ENCODE data around the gene CKAP2. TPM values are rescaled to one million over a fixed set of nuclear protein-coding genes. Genes with fewer than 3 reads are reported as not detected.

Gene CKAP2
- total RNA-seq, 1 experiment from 2014 or later: 56.0 TPM

DNA sequence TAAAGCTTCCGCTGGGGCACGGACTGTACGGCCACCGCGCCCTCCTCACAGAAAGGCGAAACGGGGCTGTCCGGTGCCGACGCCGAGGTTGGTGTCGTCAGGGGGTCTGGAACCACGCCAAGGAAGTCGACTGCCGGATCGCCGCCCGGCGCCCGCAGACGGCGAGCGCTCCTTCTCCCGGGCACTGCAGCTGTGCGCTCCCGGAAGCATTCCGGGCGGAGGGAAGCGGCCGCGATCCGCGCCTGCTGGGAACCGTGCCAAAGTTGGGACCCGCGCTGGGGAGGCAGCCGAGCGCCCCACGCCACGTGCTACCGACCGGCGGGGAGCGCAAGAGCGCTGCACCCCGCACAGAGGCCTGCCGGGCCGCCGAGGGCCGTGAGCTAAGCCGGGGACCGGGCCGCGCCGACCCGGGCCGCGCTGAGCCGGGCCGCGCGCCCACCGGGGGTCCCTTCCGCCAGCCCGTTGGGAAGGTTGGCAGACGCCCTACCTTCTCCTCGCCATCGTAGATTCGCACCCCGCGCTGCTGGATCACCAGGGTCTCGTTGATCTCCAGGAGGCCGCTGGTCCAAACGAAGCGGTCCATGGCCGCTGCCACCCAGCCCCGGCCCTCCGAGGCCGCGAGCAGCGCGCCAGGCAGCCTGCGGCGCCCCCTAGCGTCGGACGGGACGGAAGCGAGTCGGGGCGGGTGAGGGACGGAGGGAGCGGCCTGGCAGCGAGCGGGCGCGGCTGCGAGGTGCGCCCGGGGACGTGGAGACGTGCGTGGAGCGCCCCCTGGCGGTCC is 5.1 kb upstream of the CKAP2 start, which contains the start of gene VPS36 (continued):
- TF ChIP-seq, protein P1, sequence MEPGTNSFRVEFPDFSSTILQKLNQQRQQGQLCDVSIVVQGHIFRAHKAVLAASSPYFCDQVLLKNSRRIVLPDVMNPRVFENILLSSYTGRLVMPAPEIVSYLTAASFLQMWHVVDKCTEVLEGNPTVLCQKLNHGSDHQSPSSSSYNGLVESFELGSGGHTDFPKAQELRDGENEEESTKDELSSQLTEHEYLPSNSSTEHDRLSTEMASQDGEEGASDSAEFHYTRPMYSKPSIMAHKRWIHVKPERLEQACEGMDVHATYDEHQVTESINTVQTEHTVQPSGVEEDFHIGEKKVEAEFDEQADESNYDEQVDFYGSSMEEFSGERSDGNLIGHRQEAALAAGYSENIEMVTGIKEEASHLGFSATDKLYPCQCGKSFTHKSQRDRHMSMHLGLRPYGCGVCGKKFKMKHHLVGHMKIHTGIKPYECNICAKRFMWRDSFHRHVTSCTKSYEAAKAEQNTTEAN (CRISPR knock-in tag; IDR thresholded peaks at IDR 0.05): no peak
- TF ChIP-seq MLX (CRISPR knock-in tag; IDR thresholded peaks at IDR 0.05) (no peak), TEAD4 (CRISPR knock-in tag; IDR thresholded peaks at IDR 0.05) (no peak), NR1H2 (CRISPR knock-in tag; IDR thresholded peaks at IDR 0.05) (no peak), NR2C2 (CRISPR knock-in tag; IDR thresholded peaks at IDR 0.05) (peak; percentile 44; the same call in 1 of the 2 replicates), GRHL2 (CRISPR knock-in tag; IDR thresholded peaks at IDR 0.05; ENCODE audit: insufficient replicate concordance, severe bottlenecking) (no peak), MAX (CRISPR knock-in tag; IDR thresholded peaks at IDR 0.05) (peak; percentile 71), MYBL2 (CRISPR knock-in tag; IDR thresholded peaks at IDR 0.05) (0 out of 2 replicates have a peak, but pooled peaks have one; percentile 49), ELF4 (CRISPR knock-in tag; IDR thresholded peaks at IDR 0.05; ENCODE audit: low read depth) (no peak), FOXJ3 (CRISPR knock-in tag; IDR thresholded peaks at IDR 0.05; ENCODE audit: borderline replicate concordance) (no peak), ZBTB21 (CRISPR knock-in tag; IDR thresholded peaks at IDR 0.05; ENCODE audit: borderline replicate concordance) (no peak), ZNF232 (CRISPR knock-in tag; IDR thresholded peaks at IDR 0.05) (peak; percentile 91; the same call in 1 of the 2 replicates), NFE2L1 (CRISPR knock-in tag; IDR thresholded peaks at IDR 0.05) (no peak), IRF1 (CRISPR knock-in tag; IDR thresholded peaks at IDR 0.05) (0 out of 2 replicates have a peak, but pooled peaks have one; percentile 17), RORB (CRISPR knock-in tag; IDR thresholded peaks at IDR 0.05) (no peak), E2F1 (CRISPR knock-in tag; IDR thresholded peaks at IDR 0.05) (no peak)
- TF ChIP-seq, protein P2, sequence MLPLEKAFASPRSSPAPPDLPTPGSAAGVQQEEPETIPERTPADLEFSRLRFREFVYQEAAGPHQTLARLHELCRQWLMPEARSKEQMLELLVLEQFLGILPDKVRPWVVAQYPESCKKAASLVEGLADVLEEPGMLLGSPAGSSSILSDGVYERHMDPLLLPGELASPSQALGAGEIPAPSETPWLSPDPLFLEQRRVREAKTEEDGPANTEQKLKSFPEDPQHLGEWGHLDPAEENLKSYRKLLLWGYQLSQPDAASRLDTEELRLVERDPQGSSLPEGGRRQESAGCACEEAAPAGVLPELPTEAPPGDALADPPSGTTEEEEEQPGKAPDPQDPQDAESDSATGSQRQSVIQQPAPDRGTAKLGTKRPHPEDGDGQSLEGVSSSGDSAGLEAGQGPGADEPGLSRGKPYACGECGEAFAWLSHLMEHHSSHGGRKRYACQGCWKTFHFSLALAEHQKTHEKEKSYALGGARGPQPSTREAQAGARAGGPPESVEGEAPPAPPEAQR (CRISPR knock-in tag; IDR thresholded peaks at IDR 0.05): no peak
- TF ChIP-seq, protein P3, sequence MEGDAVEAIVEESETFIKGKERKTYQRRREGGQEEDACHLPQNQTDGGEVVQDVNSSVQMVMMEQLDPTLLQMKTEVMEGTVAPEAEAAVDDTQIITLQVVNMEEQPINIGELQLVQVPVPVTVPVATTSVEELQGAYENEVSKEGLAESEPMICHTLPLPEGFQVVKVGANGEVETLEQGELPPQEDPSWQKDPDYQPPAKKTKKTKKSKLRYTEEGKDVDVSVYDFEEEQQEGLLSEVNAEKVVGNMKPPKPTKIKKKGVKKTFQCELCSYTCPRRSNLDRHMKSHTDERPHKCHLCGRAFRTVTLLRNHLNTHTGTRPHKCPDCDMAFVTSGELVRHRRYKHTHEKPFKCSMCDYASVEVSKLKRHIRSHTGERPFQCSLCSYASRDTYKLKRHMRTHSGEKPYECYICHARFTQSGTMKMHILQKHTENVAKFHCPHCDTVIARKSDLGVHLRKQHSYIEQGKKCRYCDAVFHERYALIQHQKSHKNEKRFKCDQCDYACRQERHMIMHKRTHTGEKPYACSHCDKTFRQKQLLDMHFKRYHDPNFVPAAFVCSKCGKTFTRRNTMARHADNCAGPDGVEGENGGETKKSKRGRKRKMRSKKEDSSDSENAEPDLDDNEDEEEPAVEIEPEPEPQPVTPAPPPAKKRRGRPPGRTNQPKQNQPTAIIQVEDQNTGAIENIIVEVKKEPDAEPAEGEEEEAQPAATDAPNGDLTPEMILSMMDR (IDR thresholded peaks at IDR 0.05): peak; percentile 100
- TF ChIP-seq, protein P4, sequence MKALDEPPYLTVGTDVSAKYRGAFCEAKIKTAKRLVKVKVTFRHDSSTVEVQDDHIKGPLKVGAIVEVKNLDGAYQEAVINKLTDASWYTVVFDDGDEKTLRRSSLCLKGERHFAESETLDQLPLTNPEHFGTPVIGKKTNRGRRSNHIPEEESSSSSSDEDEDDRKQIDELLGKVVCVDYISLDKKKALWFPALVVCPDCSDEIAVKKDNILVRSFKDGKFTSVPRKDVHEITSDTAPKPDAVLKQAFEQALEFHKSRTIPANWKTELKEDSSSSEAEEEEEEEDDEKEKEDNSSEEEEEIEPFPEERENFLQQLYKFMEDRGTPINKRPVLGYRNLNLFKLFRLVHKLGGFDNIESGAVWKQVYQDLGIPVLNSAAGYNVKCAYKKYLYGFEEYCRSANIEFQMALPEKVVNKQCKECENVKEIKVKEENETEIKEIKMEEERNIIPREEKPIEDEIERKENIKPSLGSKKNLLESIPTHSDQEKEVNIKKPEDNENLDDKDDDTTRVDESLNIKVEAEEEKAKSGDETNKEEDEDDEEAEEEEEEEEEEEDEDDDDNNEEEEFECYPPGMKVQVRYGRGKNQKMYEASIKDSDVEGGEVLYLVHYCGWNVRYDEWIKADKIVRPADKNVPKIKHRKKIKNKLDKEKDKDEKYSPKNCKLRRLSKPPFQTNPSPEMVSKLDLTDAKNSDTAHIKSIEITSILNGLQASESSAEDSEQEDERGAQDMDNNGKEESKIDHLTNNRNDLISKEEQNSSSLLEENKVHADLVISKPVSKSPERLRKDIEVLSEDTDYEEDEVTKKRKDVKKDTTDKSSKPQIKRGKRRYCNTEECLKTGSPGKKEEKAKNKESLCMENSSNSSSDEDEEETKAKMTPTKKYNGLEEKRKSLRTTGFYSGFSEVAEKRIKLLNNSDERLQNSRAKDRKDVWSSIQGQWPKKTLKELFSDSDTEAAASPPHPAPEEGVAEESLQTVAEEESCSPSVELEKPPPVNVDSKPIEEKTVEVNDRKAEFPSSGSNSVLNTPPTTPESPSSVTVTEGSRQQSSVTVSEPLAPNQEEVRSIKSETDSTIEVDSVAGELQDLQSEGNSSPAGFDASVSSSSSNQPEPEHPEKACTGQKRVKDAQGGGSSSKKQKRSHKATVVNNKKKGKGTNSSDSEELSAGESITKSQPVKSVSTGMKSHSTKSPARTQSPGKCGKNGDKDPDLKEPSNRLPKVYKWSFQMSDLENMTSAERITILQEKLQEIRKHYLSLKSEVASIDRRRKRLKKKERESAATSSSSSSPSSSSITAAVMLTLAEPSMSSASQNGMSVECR (CRISPR knock-in tag; IDR thresholded peaks at IDR 0.05; ENCODE audit: borderline replicate concordance): 0 out of 2 replicates have a peak, but pooled peaks have one; percentile 23
- TF ChIP-seq, protein P5, sequence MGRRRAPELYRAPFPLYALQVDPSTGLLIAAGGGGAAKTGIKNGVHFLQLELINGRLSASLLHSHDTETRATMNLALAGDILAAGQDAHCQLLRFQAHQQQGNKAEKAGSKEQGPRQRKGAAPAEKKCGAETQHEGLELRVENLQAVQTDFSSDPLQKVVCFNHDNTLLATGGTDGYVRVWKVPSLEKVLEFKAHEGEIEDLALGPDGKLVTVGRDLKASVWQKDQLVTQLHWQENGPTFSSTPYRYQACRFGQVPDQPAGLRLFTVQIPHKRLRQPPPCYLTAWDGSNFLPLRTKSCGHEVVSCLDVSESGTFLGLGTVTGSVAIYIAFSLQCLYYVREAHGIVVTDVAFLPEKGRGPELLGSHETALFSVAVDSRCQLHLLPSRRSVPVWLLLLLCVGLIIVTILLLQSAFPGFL (CRISPR knock-in tag; IDR thresholded peaks at IDR 0.05; ENCODE audit: borderline replicate concordance): no peak
- TF ChIP-seq, protein P6, sequence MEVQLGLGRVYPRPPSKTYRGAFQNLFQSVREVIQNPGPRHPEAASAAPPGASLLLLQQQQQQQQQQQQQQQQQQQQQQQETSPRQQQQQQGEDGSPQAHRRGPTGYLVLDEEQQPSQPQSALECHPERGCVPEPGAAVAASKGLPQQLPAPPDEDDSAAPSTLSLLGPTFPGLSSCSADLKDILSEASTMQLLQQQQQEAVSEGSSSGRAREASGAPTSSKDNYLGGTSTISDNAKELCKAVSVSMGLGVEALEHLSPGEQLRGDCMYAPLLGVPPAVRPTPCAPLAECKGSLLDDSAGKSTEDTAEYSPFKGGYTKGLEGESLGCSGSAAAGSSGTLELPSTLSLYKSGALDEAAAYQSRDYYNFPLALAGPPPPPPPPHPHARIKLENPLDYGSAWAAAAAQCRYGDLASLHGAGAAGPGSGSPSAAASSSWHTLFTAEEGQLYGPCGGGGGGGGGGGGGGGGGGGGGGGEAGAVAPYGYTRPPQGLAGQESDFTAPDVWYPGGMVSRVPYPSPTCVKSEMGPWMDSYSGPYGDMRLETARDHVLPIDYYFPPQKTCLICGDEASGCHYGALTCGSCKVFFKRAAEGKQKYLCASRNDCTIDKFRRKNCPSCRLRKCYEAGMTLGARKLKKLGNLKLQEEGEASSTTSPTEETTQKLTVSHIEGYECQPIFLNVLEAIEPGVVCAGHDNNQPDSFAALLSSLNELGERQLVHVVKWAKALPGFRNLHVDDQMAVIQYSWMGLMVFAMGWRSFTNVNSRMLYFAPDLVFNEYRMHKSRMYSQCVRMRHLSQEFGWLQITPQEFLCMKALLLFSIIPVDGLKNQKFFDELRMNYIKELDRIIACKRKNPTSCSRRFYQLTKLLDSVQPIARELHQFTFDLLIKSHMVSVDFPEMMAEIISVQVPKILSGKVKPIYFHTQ (CRISPR knock-in tag; IDR thresholded peaks at IDR 0.05): no peak
